Panc1 (cell line): ENCODE data around the gene NYAP2.

Experiments used
- CTCF ChIP-seq: fragments of 450-650 bp; IDR thresholded peaks from 2 replicates; pipeline ENCODE4 v1.5.1; 2017; ENCODE audit warnings: mild to moderate bottlenecking
- POLR2AphosphoS5 ChIP-seq: IDR thresholded peaks from 2 replicates; pipeline ENCODE4 v1.6.1; 2012; ENCODE audit warnings: mild to moderate bottlenecking, low read depth, low read length, moderate library complexity

GRCh38 chr2:225416616-225417367, 17.3 kb downstream of the NYAP2 start:
- TF ChIP-seq CTCF, result no peak
- TF ChIP-seq POLR2AphosphoS5, result no peak
